ENCODE measurements around the gene MAPK12.

MAPK12 gene

GRCh38 chr22:50227579-50228215 is 33.8 kb downstream of the MAPK12 start:
- ATAC-seq (ENCODE audit: low read depth) (no peak), DNase-seq (ENCODE audit: low spot score) (peak; percentile 46)
- Histone ChIP-seq H3K9me3 (ENCODE audit: severe bottlenecking) (no peaks in the 10 kb centered on the region), H3K27ac (ENCODE audit: poor library complexity, severe bottlenecking) (no peak overlapping the region), H3K4me1 (ENCODE audit: insufficient read depth, poor library complexity, severe bottlenecking) (no peaks in the 10 kb centered on the region), H3K4me3 (ENCODE audit: severe bottlenecking) (no peak overlapping the region), H3K36me3 (ENCODE audit: low read depth) (peaks cover 22% of the 10 kb centered on the region), H3K27me3 (ENCODE audit: insufficient read depth, poor library complexity, severe bottlenecking) (no peaks in the 10 kb centered on the region)
- no peak for TF ChIP-seq CTCF (IDR thresholded peaks at IDR 0.05; ENCODE audit: poor library complexity, severe bottlenecking)

- no peaks in the 10 kb centered on the region for H3K9me3 ChIP-seq (ENCODE audit: severe bottlenecking)
- peak; percentile 49 for DNase-seq (ENCODE audit: low spot score)
- no peaks in the 10 kb centered on the region for H3K27me3 ChIP-seq (ENCODE audit: insufficient read depth, poor library complexity, severe bottlenecking)
- no peak overlapping the region for H3K4me3 ChIP-seq (ENCODE audit: severe bottlenecking)
- ATAC-seq (ENCODE audit: low read depth), result no peak
- peaks cover 29% of the 10 kb centered on the region for H3K36me3 ChIP-seq (ENCODE audit: low read depth)
- no peak overlapping the region for H3K27ac ChIP-seq (ENCODE audit: poor library complexity, severe bottlenecking)
- TF ChIP-seq CTCF (IDR thresholded peaks at IDR 0.05; ENCODE audit: poor library complexity, severe bottlenecking), result no peak
- H3K4me1 ChIP-seq (ENCODE audit: insufficient read depth, poor library complexity, severe bottlenecking), result no peaks in the 10 kb centered on the region
These were observed 34.7 kb downstream of the MAPK12 start for GRCh38 chr22:50226875-50227165.

DNA sequence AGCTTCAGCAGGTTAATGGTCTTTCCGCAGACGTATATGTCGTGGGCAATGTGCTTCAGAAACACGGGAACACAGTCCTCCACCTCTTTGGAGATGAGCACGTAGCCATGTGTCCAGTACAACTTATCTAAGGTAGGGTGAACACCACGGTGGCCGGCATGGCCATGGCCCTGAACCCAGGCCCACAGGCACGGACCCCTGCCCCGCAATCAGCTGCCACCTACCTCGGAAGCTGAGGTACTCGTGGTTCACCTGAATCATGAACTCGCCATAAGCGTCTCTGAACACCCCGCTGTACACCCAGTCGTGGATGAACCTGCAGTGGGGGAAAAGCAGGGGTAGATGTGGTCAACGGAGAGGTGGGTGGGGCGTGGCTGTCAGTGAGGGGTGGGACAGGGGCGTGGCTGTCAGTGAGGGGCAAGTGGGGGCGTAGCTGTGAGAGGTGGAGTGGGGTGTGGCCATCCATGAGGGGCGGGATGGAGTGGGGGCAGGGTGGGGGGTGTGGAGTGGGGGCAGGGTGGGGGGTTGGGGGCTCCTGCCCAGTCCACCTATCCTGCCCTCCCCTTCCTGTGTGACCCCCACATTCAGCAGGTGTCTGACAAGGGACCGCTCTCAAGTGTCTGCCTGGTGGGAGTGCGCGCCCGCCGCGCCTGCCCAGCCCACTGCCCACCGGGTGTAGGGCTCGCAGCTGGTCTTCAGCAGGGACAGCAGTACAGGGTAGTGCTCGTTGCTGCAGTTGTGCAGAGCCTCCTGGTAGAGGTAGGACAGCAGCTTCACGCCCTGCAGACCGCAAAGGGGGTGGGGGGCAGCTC is 35.2 kb downstream of the MAPK12 start:
- no peaks in the 10 kb centered on the region for H3K27me3 ChIP-seq (ENCODE audit: insufficient read depth, poor library complexity, severe bottlenecking)

GRCh38 chr22:50225200-50225969 is 36.1 kb downstream of the MAPK12 start:
- no peak for TF ChIP-seq CTCF (IDR thresholded peaks at IDR 0.05; ENCODE audit: poor library complexity, severe bottlenecking)
- Histone ChIP-seq H3K27me3 (ENCODE audit: insufficient read depth, poor library complexity, severe bottlenecking) (no peaks in the 10 kb centered on the region), H3K4me1 (ENCODE audit: insufficient read depth, poor library complexity, severe bottlenecking) (no peaks in the 10 kb centered on the region), H3K4me3 (ENCODE audit: severe bottlenecking) (no peak overlapping the region), H3K27ac (ENCODE audit: poor library complexity, severe bottlenecking) (no peak overlapping the region), H3K36me3 (ENCODE audit: low read depth) (peaks cover 37% of the 10 kb centered on the region), H3K9me3 (ENCODE audit: severe bottlenecking) (no peaks in the 10 kb centered on the region)
- ATAC-seq (ENCODE audit: low read depth) (no peak), DNase-seq (ENCODE audit: low spot score) (peak; percentile 49)

More for the DNA sequence above, 35.2 kb downstream of the MAPK12 start:
- H3K9me3 ChIP-seq (ENCODE audit: severe bottlenecking), result no peaks in the 10 kb centered on the region
- peaks cover 33% of the 10 kb centered on the region for H3K36me3 ChIP-seq (ENCODE audit: low read depth)
- no peaks in the 10 kb centered on the region for H3K4me1 ChIP-seq (ENCODE audit: insufficient read depth, poor library complexity, severe bottlenecking)
- DNase-seq (ENCODE audit: low spot score), result peak; percentile 52
- no peak for TF ChIP-seq CTCF (IDR thresholded peaks at IDR 0.05; ENCODE audit: poor library complexity, severe bottlenecking)
- ATAC-seq (ENCODE audit: low read depth), result no peak
- no peak overlapping the region for H3K27ac ChIP-seq (ENCODE audit: poor library complexity, severe bottlenecking)
- no peak overlapping the region for H3K4me3 ChIP-seq (ENCODE audit: severe bottlenecking)
